Prostate gland (tissue), 2 donors: ENCODE data around the gene CDH5. TPM values are rescaled to one million over a fixed set of nuclear protein-coding genes. Genes with fewer than 3 reads are reported as not detected.
"Not testable (repeated sequence)": the region's sequence is repeated elsewhere in the genome, so short reads cannot be mapped to it uniquely, and the experiment has no call there.

Experiments used
- DNase-seq: peaks from one replicate; pipeline ENCODE4 v3.0.0-alpha.2; 2019; ENCODE audit warnings: low spot score
- H3K27ac ChIP-seq, 2 donors: fragments of 200-600 bp; sonication (generic); 2 replicates each; pipeline ENCODE4 v1.5.1; 2017 to 2019
- H3K27me3 ChIP-seq: fragments of 200-600 bp; sonication (generic); replicated peaks from 2 replicates; pipeline ENCODE4 v1.5.1; 2019; ENCODE audit not compliant: insufficient read depth
- H3K36me3 ChIP-seq, 2 donors: fragments of 200-600 bp; sonication (generic); 1 replicate in 1 of 2; 2 replicates in 1 of 2; pipeline versions ENCODE4 v1.5.1 to v1.8.1; 2017 to 2019
- H3K4me1 ChIP-seq: fragments of 200-600 bp; sonication (generic); replicated peaks from 2 replicates; pipeline ENCODE4 v1.5.1; 2019
- H3K4me3 ChIP-seq, 2 donors: fragments of 200-600 bp; sonication (generic); 2 replicates each; pipeline ENCODE4 v1.5.1; 2017 to 2019
- H3K9me3 ChIP-seq: fragments of 200-600 bp; sonication (generic); 2 replicates; pipeline ENCODE4 v1.5.1; 2017
- POLR2A ChIP-seq: fragments of 450-650 bp; IDR thresholded peaks from one replicate; pipeline ENCODE4 v1.6.1; 2016; ENCODE audit warnings: antibody characterized with exemption, mild to moderate bottlenecking
- POLR2AphosphoS5 ChIP-seq: sonication (generic); formaldehyde crosslinking; IDR thresholded peaks from one replicate; pipeline ENCODE4 v1.6.1; 2017; ENCODE audit warnings: antibody characterized with exemption
- WGBS: methylation state at CpG from one replicate; pipeline ENCODE4 v1.1.5; 2018; 5-methylcytosine and 5-hydroxymethylcytosine counted together
- intact Hi-C: fragments of 100-400 bp; cut with DNase I; formaldehyde crosslinking; loops from one replicate; pipeline ENCODE4 v1.14.2; 2022
- total RNA-seq, 2 donors: library from RNA; depleted of rRNA; stranded (reverse); fragments of >200 nt; gene quantifications; one replicate each; pipeline ENCODE4 v1.1.0, GENCODE V29; 2016
- TF ChIP-seq, protein P1 (sequence below), 4 experiments: fragments of 200-600 bp in 2 of 4; fragments of 450-650 bp in 2 of 4; sonication (generic) in 2 of 4; IDR thresholded peaks; 1 replicate in 3 of 4; 2 replicates in 1 of 4; pipeline ENCODE4 v1.5.1; 2016 to 2019; ENCODE audit warnings: antibody characterized with exemption in 4 of 4, mild to moderate bottlenecking in 2 of 4, moderate library complexity in 2 of 4

CDH5 gene
- total RNA-seq, 2 donors from 2014 or later: 8.0 to 20.8 TPM

DNA sequence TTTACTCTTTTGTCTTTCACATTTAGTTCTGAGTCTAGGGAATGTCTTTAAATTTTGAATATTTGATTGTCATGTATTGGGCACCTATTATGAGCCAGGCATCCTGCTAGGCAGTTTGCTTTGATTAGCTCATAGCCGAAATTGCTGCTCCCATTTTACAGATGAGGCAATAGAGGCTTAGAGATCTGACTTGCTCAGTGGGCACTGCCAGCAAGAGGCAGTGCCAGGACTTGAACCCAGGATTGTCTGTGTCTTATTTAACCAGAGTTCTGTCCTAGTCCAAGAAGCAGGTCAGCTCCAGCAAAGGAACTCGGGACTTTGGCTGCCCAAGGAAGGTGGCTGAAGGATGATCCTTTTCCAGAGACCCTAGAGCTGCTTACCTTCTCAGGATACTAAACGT lies 85.1 kb downstream of the CDH5 start:
- WGBS: 91% methylated on average over 3 of the region's 3 CpGs
- H3K4me3 ChIP-seq: no peak overlapping the region
- no peak for DNase-seq
- H3K9me3 ChIP-seq: no peaks in the 10 kb centered on the region
- no peaks in the 10 kb centered on the region for H3K36me3 ChIP-seq
- TF ChIP-seq, protein P1, sequence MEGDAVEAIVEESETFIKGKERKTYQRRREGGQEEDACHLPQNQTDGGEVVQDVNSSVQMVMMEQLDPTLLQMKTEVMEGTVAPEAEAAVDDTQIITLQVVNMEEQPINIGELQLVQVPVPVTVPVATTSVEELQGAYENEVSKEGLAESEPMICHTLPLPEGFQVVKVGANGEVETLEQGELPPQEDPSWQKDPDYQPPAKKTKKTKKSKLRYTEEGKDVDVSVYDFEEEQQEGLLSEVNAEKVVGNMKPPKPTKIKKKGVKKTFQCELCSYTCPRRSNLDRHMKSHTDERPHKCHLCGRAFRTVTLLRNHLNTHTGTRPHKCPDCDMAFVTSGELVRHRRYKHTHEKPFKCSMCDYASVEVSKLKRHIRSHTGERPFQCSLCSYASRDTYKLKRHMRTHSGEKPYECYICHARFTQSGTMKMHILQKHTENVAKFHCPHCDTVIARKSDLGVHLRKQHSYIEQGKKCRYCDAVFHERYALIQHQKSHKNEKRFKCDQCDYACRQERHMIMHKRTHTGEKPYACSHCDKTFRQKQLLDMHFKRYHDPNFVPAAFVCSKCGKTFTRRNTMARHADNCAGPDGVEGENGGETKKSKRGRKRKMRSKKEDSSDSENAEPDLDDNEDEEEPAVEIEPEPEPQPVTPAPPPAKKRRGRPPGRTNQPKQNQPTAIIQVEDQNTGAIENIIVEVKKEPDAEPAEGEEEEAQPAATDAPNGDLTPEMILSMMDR (IDR thresholded peaks at IDR 0.05): no peak
- no peak for TF ChIP-seq POLR2A
- TF ChIP-seq POLR2AphosphoS5: no peak
- intact Hi-C loops: no loop called here
- no peaks in the 10 kb centered on the region for H3K4me1 ChIP-seq
- H3K27me3 ChIP-seq: no peaks in the 10 kb centered on the region
- no peak overlapping the region for H3K27ac ChIP-seq

- H3K27me3 ChIP-seq, intact Hi-C loops, H3K4me1 ChIP-seq, H3K36me3 ChIP-seq, H3K4me3 ChIP-seq, H3K27ac ChIP-seq, DNase-seq, H3K9me3 ChIP-seq: not testable (repeated sequence)
- 97% methylated on average over 1 of the region's 1 CpG for WGBS
These were observed 86.7 kb downstream of the CDH5 start for GRCh38 chr16:66453230-66453629.

Other genes with a start within 250 kb of the CDH5 start
- under 1 TPM; 0.14 to 0.51 TPM for gene BEAN1, start 60.6 kb downstream of the CDH5 start, total RNA-seq
- 10 to 100 TPM; 28.1 to 45.9 TPM for gene TK2, start 183.4 kb downstream of the CDH5 start, total RNA-seq
- 10 to 100 TPM; 20.5 to 28.3 TPM for gene CKLF, start 185.9 kb downstream of the CDH5 start, total RNA-seq
- gene CMTM1, start 199.7 kb downstream of the CDH5 start, total RNA-seq: 1 to 10 TPM; 1.5 to 2.6 TPM
- 10 to 100 TPM in 1 of 2 donors, not detected in 1; 62.9 TPM for gene CMTM2, start 212.8 kb downstream of the CDH5 start, total RNA-seq
- 100 to 1,000 TPM in 1 of 2 donors, 10 to 100 TPM in 1; 10.7 to 133 TPM for gene CMTM3, start 238.0 kb downstream of the CDH5 start, total RNA-seq